SK-N-SH (cell line): ENCODE results near the gene CSRP1.

ENCODE experiments used
- CHD2 ChIP-seq: fragments of 150-350 bp; IDR thresholded peaks from 2 replicates; pipeline ENCODE4 v1.6.1; 2018; ENCODE audit warnings: low read length; ENCODE audit not compliant: partially characterized antibody
- CTCF ChIP-seq: fragments of 200-600 bp; sonication (generic); IDR thresholded peaks from 2 replicates; pipeline ENCODE4 v1.6.1; 2017; ENCODE audit warnings: antibody characterized with exemption, mild to moderate bottlenecking, moderate library complexity
- EP300 ChIP-seq, 2 experiments: IDR thresholded peaks; 2 replicates each; pipeline versions ENCODE4 v1.4.0 to v1.6.1; 2012; ENCODE audit warnings: borderline replicate concordance in 1 of 2, low read depth in 1 of 2, low read length in 1 of 2
- EZH2phosphoT487 ChIP-seq: fragments of 200-600 bp; sonication (generic); IDR thresholded peaks from 2 replicates; pipeline ENCODE4 v1.6.1; 2017; ENCODE audit warnings: low read depth, mixed run types, mild to moderate bottlenecking, antibody characterized with exemption, moderate library complexity, borderline replicate concordance
- GABPA ChIP-seq: IDR thresholded peaks from 2 replicates; pipeline ENCODE4 v1.4.0; 2012; ENCODE audit warnings: low read depth, mild to moderate bottlenecking
- GATA2 ChIP-seq: sonication (generic); formaldehyde crosslinking; IDR thresholded peaks from 2 replicates; pipeline ENCODE4 v1.5.0; 2020; ENCODE audit warnings: mild to moderate bottlenecking, missing genetic modification reagents
- JUND ChIP-seq: IDR thresholded peaks from 2 replicates; pipeline ENCODE4 v1.4.0; 2012
- POLR2AphosphoS5 ChIP-seq: IDR thresholded peaks from 2 replicates; pipeline ENCODE4 v1.6.1; 2012; ENCODE audit warnings: low read depth, low read length
- REST ChIP-seq: IDR thresholded peaks from 2 replicates; pipeline ENCODE4 v1.6.1; 2012; ENCODE audit warnings: mild to moderate bottlenecking, low read depth, low read length, moderate library complexity
- RFX5 ChIP-seq: IDR thresholded peaks from 2 replicates; pipeline ENCODE4 v1.6.1; 2012; ENCODE audit warnings: mild to moderate bottlenecking, improper control_type of control experiment, low read length
- RXRA ChIP-seq: IDR thresholded peaks from 2 replicates; pipeline ENCODE4 v1.4.0; 2012; ENCODE audit warnings: low read depth, mild to moderate bottlenecking, borderline replicate concordance
- USF2 ChIP-seq: fragments of 150-350 bp; IDR thresholded peaks from 2 replicates; pipeline ENCODE4 v1.6.1; 2017; ENCODE audit warnings: antibody characterized with exemption, low read length, low read depth, borderline replicate concordance
- YY1 ChIP-seq: IDR thresholded peaks from 2 replicates; pipeline ENCODE4 v1.4.0; 2012; ENCODE audit warnings: low read depth, mild to moderate bottlenecking
- ZBTB33 ChIP-seq: IDR thresholded peaks from 2 replicates; pipeline ENCODE4 v1.4.0; 2012; ENCODE audit warnings: low read depth, borderline replicate concordance

- no peak for TF ChIP-seq USF2
- TF ChIP-seq ZBTB33 = no peak
- TF ChIP-seq POLR2AphosphoS5 = no peak
- TF ChIP-seq CTCF = no peak
- no peak for TF ChIP-seq EP300 (IDR thresholded peaks at IDR 0.05; ENCODE audit: borderline replicate concordance in 1 of 2, low read depth in 1 of 2, low read length in 1 of 2)
- no peak for TF ChIP-seq EZH2phosphoT487
- no peak for TF ChIP-seq JUND
- no peak for TF ChIP-seq RFX5
- no peak for TF ChIP-seq RXRA
- TF ChIP-seq GATA2 (CRISPR knock-in tag) = no peak
- TF ChIP-seq REST = no peak
- TF ChIP-seq GABPA = no peak
- TF ChIP-seq YY1 = no peak
- no peak for TF ChIP-seq CHD2
These were observed 2.9 kb upstream of the CSRP1 start for GRCh38 chr1:201509601-201510374.
